NCI-H2081 (cell line): ENCODE results near the gene DSCAML1.

Experiments used
- DNase-seq, 2 experiments: peaks; one replicate each; lab custom pipeline; 2025; lab: John Stamatoyannopoulos, UW

The DSCAML1 gene

GRCh38 chr11:117663821-117664220 lies 133.2 kb downstream of the DSCAML1 start:
- no peak for DNase-seq

- no peak for DNase-seq
Measured at GRCh38 chr11:117663414-117663813, 133.6 kb downstream of the DSCAML1 start.

- no peak for DNase-seq
Measured at GRCh38 chr11:117662671-117663269, 134.2 kb downstream of the DSCAML1 start.

GRCh38 chr11:117662255-117662654 lies 134.8 kb downstream of the DSCAML1 start:
- no peak for DNase-seq

GRCh38 chr11:117658809-117659208 lies 138.2 kb downstream of the DSCAML1 start:
- DNase-seq = no peak

GRCh38 chr11:117657794-117658193 lies 139.2 kb downstream of the DSCAML1 start:
- no peak for DNase-seq

- no peak for DNase-seq
Measured at GRCh38 chr11:117654281-117655255, 142.4 kb downstream of the DSCAML1 start.

- no peak for DNase-seq
Measured at GRCh38 chr11:117652521-117652920, 144.5 kb downstream of the DSCAML1 start.

GRCh38 chr11:117649296-117650055 lies 147.5 kb downstream of the DSCAML1 start:
- DNase-seq = no peak

GRCh38 chr11:117647872-117648271 lies 149.1 kb downstream of the DSCAML1 start:
- no peak for DNase-seq

GRCh38 chr11:117647207-117647606 lies 149.8 kb downstream of the DSCAML1 start:
- DNase-seq = no peak

GRCh38 chr11:117646411-117646810 lies 150.6 kb downstream of the DSCAML1 start:
- DNase-seq = no peak

- DNase-seq = no peak
Measured at GRCh38 chr11:117644403-117645155, 152.4 kb downstream of the DSCAML1 start.

GRCh38 chr11:117643606-117644300 lies 153.3 kb downstream of the DSCAML1 start:
- DNase-seq = no peak

GRCh38 chr11:117642835-117643234 lies 154.2 kb downstream of the DSCAML1 start:
- DNase-seq = no peak

- DNase-seq = no peak
Measured at GRCh38 chr11:117642396-117642795, 154.6 kb downstream of the DSCAML1 start.

GRCh38 chr11:117641008-117641915 lies 155.8 kb downstream of the DSCAML1 start:
- no peak for DNase-seq

- no peak for DNase-seq
Measured at GRCh38 chr11:117640041-117640440, 157.0 kb downstream of the DSCAML1 start.

- DNase-seq = no peak
Measured at GRCh38 chr11:117639601-117640000, 157.4 kb downstream of the DSCAML1 start.

- DNase-seq = no peak
Measured at GRCh38 chr11:117638911-117639543, 158.0 kb downstream of the DSCAML1 start.
